KOPT-K1 (cell line): ENCODE measurements around the gene NPLOC4.
"Not testable (repeated sequence)": the region's sequence is repeated elsewhere in the genome, so short reads cannot be mapped to it uniquely, and the experiment has no call there.

ENCODE experiments used
- H3K27ac ChIP-seq: fragments of 200-600 bp; sonication (generic); 2 replicates; pipeline ENCODE4 v1.5.1; 2016; ENCODE audit warnings: antibody characterized with exemption, mild to moderate bottlenecking, low read depth, low read length; ENCODE audit not compliant: poor library complexity, severe bottlenecking
- H3K36me3 ChIP-seq: fragments of 200-600 bp; sonication (generic); 2 replicates; pipeline ENCODE4 v1.5.1; 2017; ENCODE audit warnings: antibody characterized with exemption, mild to moderate bottlenecking, low read length, moderate library complexity; ENCODE audit not compliant: insufficient read depth
- H3K9me3 ChIP-seq: fragments of 200-600 bp; sonication (generic); 2 replicates; pipeline ENCODE4 v1.5.1; 2017; ENCODE audit warnings: antibody characterized with exemption, low read length, mild to moderate bottlenecking; ENCODE audit not compliant: insufficient read depth, poor library complexity, severe bottlenecking

NPLOC4 gene

GRCh38 chr17:81636505-81637288 is at the start of gene NPLOC4, which contains the start of gene TSPAN10:
NPLOC4 (minus strand) TSS chr17:81637112; CDS start chr17:81636930, 182 bp downstream.
TSPAN10 (plus strand) TSS chr17:81637196; CDS start chr17:81642413, 5,217 bp downstream.
- no peaks in the 10 kb centered on the region for H3K9me3 ChIP-seq
- peak within 1 kb of the TSS; percentile 74 for H3K27ac ChIP-seq
- H3K36me3 ChIP-seq, result peaks cover 4% of the 10 kb centered on the region

- Histone ChIP-seq H3K27ac (no peak overlapping the region), H3K36me3 (peaks cover 70% of the 10 kb centered on the region), H3K9me3 (no peaks in the 10 kb centered on the region)
Measured at GRCh38 chr17:81686614-81687013, 49.7 kb upstream of the NPLOC4 start.

- peak overlapping the region; percentile 79 for H3K27ac ChIP-seq
- H3K9me3 ChIP-seq, result no peaks in the 10 kb centered on the region
- H3K36me3 ChIP-seq, result peaks cover 67% of the 10 kb centered on the region
Measured at GRCh38 chr17:81685108-81685507, 48.2 kb upstream of the NPLOC4 start.

- no peaks in the 10 kb centered on the region for H3K9me3 ChIP-seq
- H3K27ac ChIP-seq, result peak overlapping the region; percentile 79
- peaks cover 66% of the 10 kb centered on the region for H3K36me3 ChIP-seq
Measured at GRCh38 chr17:81684442-81684911, 47.6 kb upstream of the NPLOC4 start.

GRCh38 chr17:81683584-81684441 is 46.9 kb upstream of the NPLOC4 start, which contains the start of the genes ARL16 and HGS:
ARL16 (minus strand) TSS chr17:81683797; CDS start chr17:81683753, 44 bp downstream.
HGS (plus strand) TSS chr17:81684011; CDS start chr17:81684067, 56 bp downstream.
- Histone ChIP-seq H3K9me3 (no peaks in the 10 kb centered on the region), H3K36me3 (peaks cover 64% of the 10 kb centered on the region), H3K27ac (peak within 1 kb of the TSS; percentile 79)

GRCh38 chr17:81683208-81683583 is 46.3 kb upstream of the NPLOC4 start:
- Histone ChIP-seq H3K9me3 (no peaks in the 10 kb centered on the region), H3K27ac (peak overlapping the region; percentile 79), H3K36me3 (peaks cover 57% of the 10 kb centered on the region)

- peaks cover 52% of the 10 kb centered on the region for H3K36me3 ChIP-seq
- no peaks in the 10 kb centered on the region for H3K9me3 ChIP-seq
- H3K27ac ChIP-seq, result peak overlapping the region; percentile 79
Measured at GRCh38 chr17:81682565-81683207, 45.8 kb upstream of the NPLOC4 start.

GRCh38 chr17:81681672-81682071 is 44.8 kb upstream of the NPLOC4 start:
- Histone ChIP-seq H3K27ac (no peak overlapping the region), H3K36me3 (peaks cover 46% of the 10 kb centered on the region), H3K9me3 (no peaks in the 10 kb centered on the region)

- Histone ChIP-seq H3K36me3 (peaks cover 39% of the 10 kb centered on the region), H3K27ac (no peak overlapping the region), H3K9me3 (no peaks in the 10 kb centered on the region)
Measured at GRCh38 chr17:81680150-81680549, 43.2 kb upstream of the NPLOC4 start.

- H3K9me3 ChIP-seq, result no peaks in the 10 kb centered on the region
- H3K36me3 ChIP-seq, result peaks cover 69% of the 10 kb centered on the region
- H3K27ac ChIP-seq, result no peak overlapping the region
Measured at GRCh38 chr17:81676906-81677305, 40.0 kb upstream of the NPLOC4 start.

- peaks cover 70% of the 10 kb centered on the region for H3K36me3 ChIP-seq
- H3K9me3 ChIP-seq, H3K27ac ChIP-seq: not testable (repeated sequence)
Measured at GRCh38 chr17:81675515-81676221, 38.8 kb upstream of the NPLOC4 start.

- Histone ChIP-seq H3K36me3 (peaks cover 77% of the 10 kb centered on the region), H3K9me3 (no peaks in the 10 kb centered on the region), H3K27ac (no peak overlapping the region)
Measured at GRCh38 chr17:81673561-81674258, 36.8 kb upstream of the NPLOC4 start.

- no peak overlapping the region for H3K27ac ChIP-seq
- no peaks in the 10 kb centered on the region for H3K9me3 ChIP-seq
- peaks cover 84% of the 10 kb centered on the region for H3K36me3 ChIP-seq
Measured at GRCh38 chr17:81672954-81673353, 36.0 kb upstream of the NPLOC4 start.

- peaks cover 85% of the 10 kb centered on the region for H3K36me3 ChIP-seq
- H3K27ac ChIP-seq, result no peak overlapping the region
- no peaks in the 10 kb centered on the region for H3K9me3 ChIP-seq
Measured at GRCh38 chr17:81672504-81672903, 35.6 kb upstream of the NPLOC4 start.
